H9 (cell line): ENCODE results near the gene ATP6V1G3. TPM values are rescaled to one million over a fixed set of nuclear protein-coding genes. Genes with fewer than 3 reads are reported as not detected.
A peak's percentile ranks its signal among the peaks of the same experiment; 100 is the strongest.

Source experiments
- DNase-seq: peaks from one replicate; pipeline ENCODE4 v3.0.0-alpha.2; 2017
- H2AFZ ChIP-seq: one replicate; pipeline ENCODE4 v1.6.1; 2013; ENCODE audit warnings: mild to moderate bottlenecking, low read length, control low read depth, moderate library complexity
- H2AK5ac ChIP-seq: 2 replicates; pipeline ENCODE4 v1.6.1; 2013; ENCODE audit warnings: low read length, control low read depth, mixed read lengths; ENCODE audit not compliant: insufficient read length
- H2BK120ac ChIP-seq: one replicate; pipeline ENCODE4 v1.6.1; 2013; ENCODE audit warnings: low read depth, mild to moderate bottlenecking, low read length, control low read depth, inconsistent platforms; ENCODE audit not compliant: poor library complexity, severe bottlenecking
- H2BK12ac ChIP-seq: 2 replicates; pipeline ENCODE4 v1.6.1; 2013; ENCODE audit warnings: low read length, control low read depth, mixed read lengths, low read depth; ENCODE audit not compliant: insufficient read length
- H2BK15ac ChIP-seq: 2 replicates; pipeline ENCODE4 v1.6.1; 2013; ENCODE audit warnings: low read depth, low read length, control low read depth
- H2BK20ac ChIP-seq: one replicate; pipeline ENCODE4 v1.6.1; 2013; ENCODE audit warnings: low read depth, mild to moderate bottlenecking, low read length, control low read depth, inconsistent platforms; ENCODE audit not compliant: poor library complexity, severe bottlenecking
- H2BK5ac ChIP-seq: 2 replicates; pipeline ENCODE4 v1.6.1; 2013; ENCODE audit warnings: low read length, control low read depth, mixed read lengths; ENCODE audit not compliant: insufficient read length
- H3K14ac ChIP-seq: 2 replicates; pipeline ENCODE4 v1.6.1; 2013; ENCODE audit warnings: low read length, control low read depth; ENCODE audit not compliant: insufficient read depth
- H3K18ac ChIP-seq: 2 replicates; pipeline ENCODE4 v1.6.1; 2013; ENCODE audit warnings: low read depth, mild to moderate bottlenecking, mixed read lengths, low read length, control low read depth; ENCODE audit not compliant: insufficient read length
- H3K23ac ChIP-seq: 2 replicates; pipeline ENCODE4 v1.6.1; 2013; ENCODE audit warnings: low read length, control low read depth, mixed read lengths, low read depth; ENCODE audit not compliant: insufficient read length
- H3K23me2 ChIP-seq: 2 replicates; pipeline ENCODE4 v1.6.1; 2013; ENCODE audit warnings: low read depth, mild to moderate bottlenecking, mixed read lengths, low read length, control low read depth; ENCODE audit not compliant: insufficient read length, poor library complexity, severe bottlenecking
- H3K27ac ChIP-seq: 2 replicates; pipeline ENCODE4 v1.5.1; 2013; ENCODE audit warnings: low read length, control low read depth, mixed read lengths, low read depth; ENCODE audit not compliant: insufficient read length
- H3K27me3 ChIP-seq: 2 replicates; pipeline ENCODE4 v1.6.1; 2013; ENCODE audit warnings: low read length, control low read depth, inconsistent platforms; ENCODE audit not compliant: insufficient read depth
- H3K4ac ChIP-seq: 2 replicates; pipeline ENCODE4 v1.6.1; 2013; ENCODE audit warnings: low read depth, mild to moderate bottlenecking, control low read depth, inconsistent platforms, low read length, moderate library complexity
- H3K4me1 ChIP-seq: 2 replicates; pipeline ENCODE4 v1.6.1; 2013; ENCODE audit warnings: low read length, control low read depth, inconsistent platforms; ENCODE audit not compliant: insufficient read depth
- H3K4me2 ChIP-seq: 2 replicates; pipeline ENCODE4 v1.6.1; 2013; ENCODE audit warnings: low read length, control low read depth, mixed read lengths; ENCODE audit not compliant: insufficient read length, insufficient read depth
- H3K56ac ChIP-seq: 2 replicates; pipeline ENCODE4 v1.6.1; 2013; ENCODE audit warnings: low read depth, mild to moderate bottlenecking, mixed read lengths, low read length, control low read depth; ENCODE audit not compliant: insufficient read length
- H3K79me1 ChIP-seq: 2 replicates; pipeline ENCODE4 v1.6.1; 2013; ENCODE audit warnings: low read depth, mild to moderate bottlenecking, moderate library complexity, low read length, control low read depth, inconsistent platforms; ENCODE audit not compliant: insufficient read depth, poor library complexity, severe bottlenecking
- H3K79me2 ChIP-seq: 2 replicates; pipeline ENCODE4 v1.6.1; 2013; ENCODE audit warnings: low read length, control low read depth, inconsistent platforms; ENCODE audit not compliant: insufficient read depth
- H3K9ac ChIP-seq: 2 replicates; pipeline ENCODE4 v1.6.1; 2013; ENCODE audit warnings: low read length, control low read depth, mixed read lengths; ENCODE audit not compliant: insufficient read length; ENCODE audit errors: extremely low read depth
- H3K9me3 ChIP-seq: one replicate; pipeline ENCODE4 v1.6.1; 2013; ENCODE audit warnings: low read depth, low read length, inconsistent platforms; ENCODE audit not compliant: control insufficient read depth
- H3T11ph ChIP-seq: one replicate; pipeline ENCODE4 v1.6.1; 2013; ENCODE audit warnings: mild to moderate bottlenecking, low read length, control low read depth, inconsistent platforms
- H4K20me1 ChIP-seq: one replicate; pipeline ENCODE4 v1.6.1; 2013; ENCODE audit not compliant: control insufficient read depth, insufficient read length, insufficient read depth
- H4K5ac ChIP-seq: 2 replicates; pipeline ENCODE4 v1.6.1; 2013; ENCODE audit warnings: low read depth, mild to moderate bottlenecking, mixed read lengths, low read length, control low read depth; ENCODE audit not compliant: insufficient read length
- H4K8ac ChIP-seq: replicated peaks from 2 replicates; pipeline ENCODE4 v1.6.1; 2013; ENCODE audit warnings: low read length, control low read depth, mixed read lengths, low read depth; ENCODE audit not compliant: insufficient read length
- H4K91ac ChIP-seq: 2 replicates; pipeline ENCODE4 v1.6.1; 2013; ENCODE audit warnings: low read depth, mild to moderate bottlenecking, moderate library complexity, mixed read lengths, low read length, control low read depth; ENCODE audit not compliant: insufficient read length
- H3K27ac Mint-ChIP-seq, 3 experiments: 2 replicates in 2 of 3; 3 replicates in 1 of 3; pipeline ENCODE4 v1.8.0; 2020 to 2021; ENCODE audit warnings: mixed read lengths in 3 of 3, mild to moderate bottlenecking in 1 of 3, moderate library complexity in 1 of 3
- H3K27me3 Mint-ChIP-seq: 2 replicates; pipeline ENCODE4 v1.8.0; 2021; ENCODE audit warnings: low read depth, mild to moderate bottlenecking, moderate library complexity, mixed read lengths
- H3K36me3 Mint-ChIP-seq, 3 experiments: 2 replicates in 2 of 3; 3 replicates in 1 of 3; pipeline ENCODE4 v1.8.0; 2020 to 2021; ENCODE audit warnings: low read depth in 3 of 3, mixed read lengths in 3 of 3; ENCODE audit not compliant: insufficient read depth in 1 of 3
- H3K4me1 Mint-ChIP-seq, 2 experiments: 2 replicates each; pipeline ENCODE4 v1.8.0; 2020; ENCODE audit warnings: mixed read lengths in 2 of 2
- H3K4me3 Mint-ChIP-seq, 2 experiments: 2 replicates in 1 of 2; 3 replicates in 1 of 2; pipeline ENCODE4 v1.8.0; 2020 to 2021; ENCODE audit warnings: mild to moderate bottlenecking in 2 of 2, mixed read lengths in 2 of 2, moderate library complexity in 1 of 2
- H3K9me3 Mint-ChIP-seq, 2 experiments: 2 replicates in 1 of 2; 3 replicates in 1 of 2; pipeline ENCODE4 v1.8.0; 2020; ENCODE audit warnings: mild to moderate bottlenecking in 2 of 2, mixed read lengths in 2 of 2, moderate library complexity in 1 of 2
- CTCF ChIP-seq: fragments of 200-600 bp; sonication (generic); conservative IDR thresholded peaks from 3 replicates; pipeline ENCODE4 v1.8.0; 2021; ENCODE audit warnings: antibody characterized with exemption, mild to moderate bottlenecking
- WGBS: extraction: QIAGEN DNeasy Blood & Tissue Kit; methylation state at CpG from one replicate; pipeline ENCODE4 v1.1.7; 2013; ENCODE audit warnings: missing lambda C conversion rate, low lambda C conversion rate, mixed read lengths; ENCODE audit not compliant: insufficient read length; ENCODE audit errors: extremely low coverage; 5-methylcytosine and 5-hydroxymethylcytosine counted together
- total RNA-seq: library from RNA; stranded (reverse); gene quantifications from 2 replicates; pipeline ENCODE4 v1.2.1, GENCODE V29; 2021

ATP6V1G3 gene
- total RNA-seq, 1 experiment from 2014 or later = not detected

GRCh38 chr1:198534548-198535418, 5.7 kb downstream of the ATP6V1G3 start:
- WGBS = no CpG with 5 or more reads among the region's 1 CpG
- Histone ChIP-seq H4K91ac (no peak overlapping the region), H2BK12ac (no peak overlapping the region), H3K9me3 (no peaks in the 10 kb centered on the region), H3K23ac (no peak overlapping the region), H3K18ac (no peak overlapping the region), H3K79me2 (no peaks in the 10 kb centered on the region), H2BK120ac (no peak overlapping the region), H3K79me1 (no peaks in the 10 kb centered on the region), H4K8ac (no peak overlapping the region), H2BK15ac (no peak overlapping the region), H3K4me2 (no peak overlapping the region), H4K20me1 (no peaks in the 10 kb centered on the region), H3K9ac (no peak overlapping the region), H3K4me1 (no peaks in the 10 kb centered on the region; the same call in 1 of the 2 replicates), H4K5ac (no peak overlapping the region), H3K23me2 (no peaks in the 10 kb centered on the region), H3K27ac (no peak overlapping the region), H3K27me3 (no peaks in the 10 kb centered on the region), H3K14ac (no peak overlapping the region), H2BK5ac (no peak overlapping the region), H2AFZ (no peak overlapping the region), H2BK20ac (no peak overlapping the region), H3T11ph (no peak overlapping the region), H2AK5ac (no peak overlapping the region), H3K56ac (no peak overlapping the region), H3K4ac (no peak overlapping the region)
- Mint-ChIP-seq H3K27ac (peak overlapping the region in 2 of 3 experiments; percentile 34 to 70; a peak in 1 of 7 replicates), H3K9me3 (no peaks in the 10 kb centered on the region), H3K27me3 (no peaks in the 10 kb centered on the region), H3K4me1 (peaks cover 12 to 13% of the 10 kb centered on the region in 2 experiments), H3K36me3 (no peaks in the 10 kb centered on the region; a peak in 1 of 7 replicates), H3K4me3 (no peak overlapping the region)
- TF ChIP-seq CTCF = no peak
- no peak for DNase-seq
